Mucosa of descending colon (tissue), 3 donors: Measurements from ENCODE around the gene MAMDC2. TPM values are rescaled to one million over a fixed set of nuclear protein-coding genes. Genes with fewer than 3 reads are reported as not detected.
"Not testable (repeated sequence)": the region's sequence is repeated elsewhere in the genome, so short reads cannot be mapped to it uniquely, and the experiment has no call there.

Source experiments
- ATAC-seq: fragments of 200-7000 bp; cut with Tn5 transposase; one replicate; pipeline ENCODE4 v1.9.1; 2020; ENCODE audit warnings: mild to moderate bottlenecking, moderate library complexity
- DNase-seq, 3 donors: peaks; one replicate each; pipeline ENCODE4 v3.0.0-alpha.2; 2020
- H3K36me3 ChIP-seq: fragments of 200-600 bp; one replicate; pipeline ENCODE4 v1.8.0; 2021; ENCODE audit warnings: low read depth, mild to moderate bottlenecking
- H3K4me1 ChIP-seq: fragments of 200-600 bp; one replicate; pipeline ENCODE4 v1.8.0; 2021; ENCODE audit warnings: low read depth, mild to moderate bottlenecking
- H3K4me3 ChIP-seq: fragments of 200-600 bp; one replicate; pipeline ENCODE4 v1.8.0; 2021; ENCODE audit warnings: mild to moderate bottlenecking
- H3K9me3 ChIP-seq: fragments of 200-600 bp; one replicate; pipeline ENCODE4 v1.8.0; 2021; ENCODE audit warnings: mild to moderate bottlenecking
- intact Hi-C, 2 donors: fragments of 100-400 bp; cut with DNase I in 1 of 2; cut with micrococcal nuclease in 1 of 2; formaldehyde crosslinking; loops; one replicate each; pipeline versions ENCODE4 v1.11.0 to v1.11.1; 2022; cut with DNase I, micrococcal nuclease
- total RNA-seq, 3 donors: library from RNA; stranded (reverse); fragmentation: NEBNext Ultra II Directional in 2 of 3; extraction: Animal tissue kit (Norgen Biotek cat#: 25700) in 2 of 3; gene quantifications; one replicate each; pipeline versions ENCODE4 v1.2.1 to v1.2.4, GENCODE V29; 2021 to 2023
- TF ChIP-seq, protein P1 (sequence below): fragments of 200-600 bp; IDR thresholded peaks from one replicate; pipeline ENCODE4 v1.8.0; 2022; ENCODE audit warnings: antibody characterized with exemption, mild to moderate bottlenecking
- donor health status: DM: no; HTN: no; CAD: no; lungs with moderate emphysema.
- donor health status: DM: no; HTN: no; CAD: no.
- donor health status: DM: no; HTN: yes; CAD: no.

Gene MAMDC2
- total RNA-seq, 3 donors from 2014 or later = 3.5 to 70.6 (median 6.9) TPM

GRCh38 chr9:70228611-70229010 lies 185.0 kb downstream of the MAMDC2 start:
- no peak overlapping the region for H3K4me3 ChIP-seq
- DNase-seq (no peak), ATAC-seq (no peak)
- intact Hi-C loops = no loop called here
- TF ChIP-seq, protein P1, sequence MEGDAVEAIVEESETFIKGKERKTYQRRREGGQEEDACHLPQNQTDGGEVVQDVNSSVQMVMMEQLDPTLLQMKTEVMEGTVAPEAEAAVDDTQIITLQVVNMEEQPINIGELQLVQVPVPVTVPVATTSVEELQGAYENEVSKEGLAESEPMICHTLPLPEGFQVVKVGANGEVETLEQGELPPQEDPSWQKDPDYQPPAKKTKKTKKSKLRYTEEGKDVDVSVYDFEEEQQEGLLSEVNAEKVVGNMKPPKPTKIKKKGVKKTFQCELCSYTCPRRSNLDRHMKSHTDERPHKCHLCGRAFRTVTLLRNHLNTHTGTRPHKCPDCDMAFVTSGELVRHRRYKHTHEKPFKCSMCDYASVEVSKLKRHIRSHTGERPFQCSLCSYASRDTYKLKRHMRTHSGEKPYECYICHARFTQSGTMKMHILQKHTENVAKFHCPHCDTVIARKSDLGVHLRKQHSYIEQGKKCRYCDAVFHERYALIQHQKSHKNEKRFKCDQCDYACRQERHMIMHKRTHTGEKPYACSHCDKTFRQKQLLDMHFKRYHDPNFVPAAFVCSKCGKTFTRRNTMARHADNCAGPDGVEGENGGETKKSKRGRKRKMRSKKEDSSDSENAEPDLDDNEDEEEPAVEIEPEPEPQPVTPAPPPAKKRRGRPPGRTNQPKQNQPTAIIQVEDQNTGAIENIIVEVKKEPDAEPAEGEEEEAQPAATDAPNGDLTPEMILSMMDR = no peak
- H3K36me3 ChIP-seq = no peaks in the 10 kb centered on the region
- H3K4me1 ChIP-seq = no peaks in the 10 kb centered on the region
- H3K9me3 ChIP-seq = no peaks in the 10 kb centered on the region

GRCh38 chr9:70229026-70229425 lies 185.4 kb downstream of the MAMDC2 start:
- TF ChIP-seq, protein P1 = no peak
- Histone ChIP-seq H3K36me3 (no peaks in the 10 kb centered on the region), H3K4me3 (no peak overlapping the region), H3K4me1 (no peaks in the 10 kb centered on the region), H3K9me3 (no peaks in the 10 kb centered on the region)
- ATAC-seq (no peak), DNase-seq (no peak)
- intact Hi-C loops = no loop called here

- H3K4me1 ChIP-seq = no peaks in the 10 kb centered on the region
- intact Hi-C loops = no loop called here
- DNase-seq (no peak), ATAC-seq (no peak)
- H3K36me3 ChIP-seq = no peaks in the 10 kb centered on the region
- TF ChIP-seq, protein P1 = no peak
- no peaks in the 10 kb centered on the region for H3K9me3 ChIP-seq
- no peak overlapping the region for H3K4me3 ChIP-seq
Measured at GRCh38 chr9:70229579-70229978, 185.9 kb downstream of the MAMDC2 start.

DNA sequence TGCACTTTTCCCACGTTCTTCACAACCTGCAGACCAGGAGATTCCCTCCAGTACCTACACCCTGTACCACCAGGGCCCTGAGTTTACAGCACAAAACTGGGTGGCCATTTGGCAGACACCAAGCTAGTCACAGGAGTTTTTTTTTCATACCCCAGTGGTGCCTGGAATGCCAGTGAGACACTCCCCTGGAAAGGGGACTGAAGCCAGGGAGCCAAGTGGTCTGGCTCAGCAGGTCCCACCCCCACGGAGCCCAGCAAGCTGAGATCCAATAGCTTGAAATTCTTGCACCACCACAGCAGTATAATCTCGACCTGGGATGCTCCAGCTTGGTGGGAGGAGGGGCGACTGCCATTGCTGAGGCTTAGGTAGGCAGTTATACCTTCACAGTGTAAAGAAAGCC lies 188.8 kb downstream of the MAMDC2 start:
- Histone ChIP-seq H3K4me3 (no peak overlapping the region), H3K9me3 (no peaks in the 10 kb centered on the region), H3K36me3 (no peaks in the 10 kb centered on the region), H3K4me1 (no peaks in the 10 kb centered on the region)
- TF ChIP-seq, protein P1 = no peak
- peak in 1 of 3 donors; percentile 10 for DNase-seq
- intact Hi-C loops = no loop called here
- no peak for ATAC-seq

- DNase-seq, H3K36me3 ChIP-seq, intact Hi-C loops, H3K9me3 ChIP-seq, ATAC-seq, H3K4me1 ChIP-seq, H3K4me3 ChIP-seq: not testable (repeated sequence)
Measured at GRCh38 chr9:70234208-70234607, 190.6 kb downstream of the MAMDC2 start.

GRCh38 chr9:70245952-70246351 lies 202.3 kb downstream of the MAMDC2 start:
- ATAC-seq = not testable (repeated sequence)

DNA sequence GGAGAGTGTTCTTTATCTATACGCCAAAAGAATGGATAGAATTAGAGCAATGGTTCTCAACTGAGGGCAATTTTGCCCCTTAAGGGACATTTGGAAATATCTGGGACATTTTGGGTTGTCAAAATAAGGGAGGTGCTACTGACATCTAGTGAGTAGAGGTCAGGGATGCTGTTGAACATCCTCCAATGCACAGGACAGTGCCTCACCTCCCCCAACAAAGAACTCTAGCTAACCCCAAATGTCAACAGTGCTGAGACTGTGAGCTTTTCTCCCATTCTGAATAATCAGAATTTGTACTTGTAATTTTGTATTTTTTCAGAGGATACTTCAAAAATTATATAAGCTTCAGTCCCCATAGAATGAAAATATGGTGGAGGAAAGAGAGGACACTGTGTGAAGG lies 206.6 kb downstream of the MAMDC2 start:
- Histone ChIP-seq H3K9me3 (no peaks in the 10 kb centered on the region), H3K4me1 (no peaks in the 10 kb centered on the region), H3K4me3 (no peak overlapping the region), H3K36me3 (no peaks in the 10 kb centered on the region)
- DNase-seq = no peak
- TF ChIP-seq, protein P1 = no peak
- ATAC-seq = no peak
- intact Hi-C loops = loop anchor here in 1 of 2 donors (10.0 kb wide), 1 partner anchor 55 kb away; no protein-coding TSS in a partner anchor

More at GRCh38 chr9:70245952-70246351, 202.3 kb downstream of the MAMDC2 start:
- H3K4me3 ChIP-seq, H3K36me3 ChIP-seq, DNase-seq, intact Hi-C loops, H3K9me3 ChIP-seq, H3K4me1 ChIP-seq: not testable (repeated sequence)
